G401 (cell line): ENCODE data around the gene PEAK1. TPM values are rescaled to one million over a fixed set of nuclear protein-coding genes. Genes with fewer than 3 reads are reported as not detected.
"Not testable (repeated sequence)": the region's sequence is repeated elsewhere in the genome, so short reads cannot be mapped to it uniquely, and the experiment has no call there.

Experiments
- DNase-seq: peaks from one replicate; pipeline ENCODE4 v3.0.0-alpha.2; 2015; ENCODE audit warnings: low spot score
- in situ Hi-C: cut with HindIII; loops from 2 replicates; pipeline ENCODE4 v1.10.0; 2016; ENCODE audit warnings: low sequenced_read_pairs, mixed read lengths
- total RNA-seq: library from RNA; depleted of rRNA; stranded (reverse); fragments of >200 nt; shearing (Covaris generic); gene quantifications from 2 replicates; pipeline ENCODE4 v1.2.3, GENCODE V29; 2014

Gene PEAK1
- total RNA-seq, 1 experiment from 2014 or later, result 14.3 TPM

DNA sequence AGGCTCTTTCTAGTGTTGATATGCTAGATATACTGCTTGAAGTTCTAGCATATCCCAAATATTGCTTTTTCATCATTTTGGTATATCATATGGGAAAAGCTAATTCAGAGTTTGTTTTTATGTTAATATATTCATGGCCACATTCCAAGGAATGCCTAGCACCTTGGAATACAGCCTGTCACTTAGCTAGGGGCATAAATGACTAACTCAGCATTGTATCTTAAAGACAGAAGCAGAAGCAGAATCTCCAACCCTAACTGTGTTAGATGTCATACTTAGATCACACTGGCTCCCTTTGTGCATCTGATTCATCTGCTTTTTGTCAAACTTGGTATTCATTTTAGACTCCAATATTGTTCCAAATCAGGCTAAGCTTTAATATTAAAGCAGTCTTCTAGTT is 218.2 kb downstream of the PEAK1 start:
- no peak for DNase-seq
- in situ Hi-C loops, result no loop called here

DNA sequence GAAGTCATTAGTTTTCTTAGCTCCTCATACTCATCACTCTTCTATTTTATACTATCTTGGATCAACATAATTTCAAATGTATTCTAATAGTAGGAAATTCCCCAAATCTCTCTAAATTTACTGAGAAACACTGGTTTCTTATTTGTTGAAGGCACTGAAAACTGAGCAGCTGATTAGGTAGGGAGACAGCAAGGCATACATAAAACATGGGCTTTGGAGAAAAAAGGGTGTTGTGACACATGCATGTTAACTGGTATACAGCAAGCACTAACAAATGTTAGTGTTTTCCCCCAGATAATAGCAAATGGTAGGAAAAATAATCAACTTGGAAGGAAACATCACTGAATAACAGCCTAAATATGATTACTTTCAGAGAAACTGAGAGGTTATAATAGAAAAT is 223.5 kb downstream of the PEAK1 start:
- no peak for DNase-seq
- in situ Hi-C loops, result no loop called here

DNA sequence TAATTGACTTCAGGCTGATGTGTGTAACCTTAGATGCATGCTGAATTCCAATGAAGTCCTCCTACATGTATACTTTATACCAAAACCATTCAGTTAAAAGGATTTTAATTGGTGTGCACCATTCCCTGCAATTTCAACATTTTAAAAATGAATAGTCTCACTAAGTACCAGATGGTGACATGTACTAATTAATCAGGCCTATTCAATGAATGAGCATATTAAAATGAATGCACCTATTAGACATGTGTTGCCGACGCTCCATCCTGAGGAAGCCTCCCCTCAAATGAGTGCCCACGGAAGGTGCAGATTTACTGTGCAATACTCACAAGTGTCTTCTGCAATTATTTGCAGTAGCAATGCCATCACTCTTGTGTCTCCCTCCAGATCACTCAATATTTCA is 224.3 kb downstream of the PEAK1 start:
- DNase-seq, result no peak
- in situ Hi-C loops, result no loop called here

DNA sequence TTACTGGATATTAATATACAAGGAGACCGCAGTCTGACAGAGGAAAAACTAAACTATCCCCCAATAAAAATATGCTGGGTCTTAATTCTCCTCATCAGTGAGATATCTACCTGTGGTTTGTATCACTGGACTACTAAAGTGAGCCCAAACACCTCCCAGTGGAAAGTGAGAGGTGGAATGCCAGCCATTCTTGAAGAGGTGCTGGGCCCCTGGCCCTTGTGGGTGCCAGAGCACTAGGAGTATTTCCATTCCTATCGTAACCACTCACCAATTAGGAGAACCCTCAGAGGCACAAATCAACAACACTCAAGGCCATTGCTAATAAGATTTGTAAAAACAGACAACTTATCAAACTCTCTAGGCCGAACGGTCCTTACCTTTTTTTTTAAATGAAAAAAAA is 227.5 kb downstream of the PEAK1 start:
- no peak for DNase-seq
- in situ Hi-C loops, result no loop called here

DNA sequence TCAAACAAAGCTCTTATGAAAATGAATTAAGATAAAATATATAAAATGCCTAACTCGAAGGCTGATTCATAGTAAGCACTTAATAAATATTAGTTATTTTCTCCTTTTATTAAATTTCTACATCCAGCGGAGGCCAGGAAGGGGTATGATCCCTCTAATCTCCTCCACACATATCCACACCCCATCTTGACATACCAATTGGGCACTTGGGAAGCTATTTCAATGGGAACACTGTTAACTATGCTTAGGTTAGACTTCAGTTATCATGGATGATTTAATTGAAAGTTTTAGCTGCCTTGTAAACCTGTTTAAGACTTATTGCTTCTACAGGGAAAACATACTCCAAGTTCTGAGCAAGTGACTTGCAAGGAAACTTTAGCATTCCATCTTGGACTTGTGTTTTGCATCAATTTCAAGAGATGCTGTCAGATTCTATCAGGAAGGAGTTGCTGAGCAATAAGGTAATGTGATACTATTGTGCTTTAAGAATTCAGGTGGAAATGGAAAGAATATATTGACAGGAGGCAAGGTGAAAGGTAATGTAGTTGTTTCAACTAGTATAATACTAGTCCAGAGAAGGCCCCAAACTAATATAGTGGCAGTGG is 228.6 kb downstream of the PEAK1 start:
- in situ Hi-C loops, result no loop called here
- no peak for DNase-seq

DNA sequence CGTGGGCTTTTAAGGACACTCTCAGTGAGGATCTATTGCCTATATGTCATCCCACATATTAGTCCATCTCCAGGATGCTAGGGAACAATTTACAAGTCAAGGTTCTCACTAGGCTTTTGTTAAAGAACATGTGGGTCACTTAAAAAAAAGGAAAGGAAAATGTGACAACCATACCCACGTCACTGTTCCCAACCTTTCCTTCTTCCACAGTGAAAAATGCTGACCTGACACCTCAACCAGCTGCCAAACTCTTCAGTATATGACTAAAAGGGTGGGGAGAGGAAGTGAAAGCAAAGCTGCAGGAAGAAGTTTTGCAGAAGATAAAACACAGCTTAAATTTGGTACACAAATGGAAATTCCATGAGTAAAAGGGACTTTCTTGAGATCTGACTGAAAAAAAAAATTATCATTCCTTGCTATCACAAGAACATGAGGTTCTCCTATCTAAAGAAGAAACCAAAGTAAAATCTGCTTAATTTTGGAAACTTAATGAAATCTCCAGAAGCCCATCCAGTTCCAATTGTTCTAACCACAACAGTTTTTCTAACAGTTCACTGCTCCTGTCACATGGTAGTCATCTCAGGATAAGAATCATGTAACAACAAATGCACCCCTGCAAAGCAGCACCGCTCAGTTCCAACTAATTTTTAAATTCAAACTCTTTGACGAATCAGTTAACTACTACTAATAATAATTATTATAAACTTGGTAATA is 232.0 kb downstream of the PEAK1 start:
- peak; percentile 6 for DNase-seq
- in situ Hi-C loops, result no loop called here

DNA sequence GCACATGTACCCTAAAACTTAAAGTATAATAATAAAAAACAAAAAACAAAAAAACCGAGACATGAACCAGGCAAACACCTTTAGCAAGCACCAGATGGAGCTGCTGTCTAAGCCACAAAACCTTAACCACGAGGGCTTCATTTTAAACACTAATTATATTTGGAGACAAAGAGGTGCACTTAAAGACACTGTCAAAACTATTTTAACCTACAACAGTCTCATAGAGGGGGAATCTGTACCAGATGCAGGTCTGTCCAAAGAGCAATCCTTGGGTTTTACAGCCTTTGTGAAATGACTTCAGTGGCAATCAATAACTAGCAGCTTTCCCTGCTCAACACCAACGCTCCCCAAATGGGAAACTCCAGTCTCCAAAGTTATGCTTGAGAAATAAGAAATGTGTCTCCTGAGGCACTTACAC is 233.3 kb downstream of the PEAK1 start:
- peak; percentile 31 for DNase-seq
- in situ Hi-C loops, result no loop called here

DNA sequence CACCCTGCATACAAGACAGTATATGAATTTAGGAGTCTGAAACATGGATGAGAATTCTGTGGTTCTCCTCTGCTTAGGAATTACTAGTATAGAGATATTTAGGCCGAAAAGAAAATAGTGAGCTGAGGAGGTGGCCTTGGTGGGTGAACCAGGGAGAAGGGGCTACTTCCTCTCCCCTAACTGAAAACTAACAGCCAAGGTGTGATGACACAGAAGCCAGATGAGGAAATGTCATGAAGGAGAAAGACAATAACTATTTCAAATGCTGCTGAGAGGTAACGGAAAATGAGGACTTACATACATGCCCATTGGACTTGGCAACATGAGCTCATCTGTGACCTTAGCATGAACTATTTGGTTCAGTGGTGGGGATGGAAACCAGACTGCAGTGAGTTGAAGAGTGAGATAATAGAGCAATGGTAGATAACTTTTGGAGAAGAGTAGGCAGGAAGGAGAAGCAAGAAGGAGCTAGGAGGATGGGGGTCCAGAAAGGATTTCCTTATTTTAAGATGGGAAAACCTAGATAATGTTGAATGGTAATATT is 234.6 kb downstream of the PEAK1 start:
- in situ Hi-C loops, result no loop called here
- no peak for DNase-seq

DNA sequence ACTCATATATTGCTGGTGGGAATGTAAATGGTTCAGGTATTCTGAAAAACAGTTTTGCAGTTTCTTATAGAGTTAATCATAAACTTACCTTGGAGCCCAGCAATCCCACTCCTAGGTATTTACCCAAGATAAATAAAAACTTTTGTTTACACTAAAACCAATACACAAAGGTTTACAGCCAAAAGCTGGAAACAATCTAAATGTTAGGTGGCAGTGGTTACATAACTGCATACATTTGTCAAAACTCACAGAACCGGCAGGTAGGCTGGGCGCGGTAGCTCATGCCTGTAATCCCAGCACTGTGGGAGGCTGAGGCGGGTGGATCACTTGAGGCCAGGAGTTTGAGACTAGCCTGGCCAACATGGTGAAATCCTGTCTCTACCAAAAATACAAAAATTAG is 235.6 kb downstream of the PEAK1 start:
- in situ Hi-C loops, DNase-seq: not testable (repeated sequence)

DNA sequence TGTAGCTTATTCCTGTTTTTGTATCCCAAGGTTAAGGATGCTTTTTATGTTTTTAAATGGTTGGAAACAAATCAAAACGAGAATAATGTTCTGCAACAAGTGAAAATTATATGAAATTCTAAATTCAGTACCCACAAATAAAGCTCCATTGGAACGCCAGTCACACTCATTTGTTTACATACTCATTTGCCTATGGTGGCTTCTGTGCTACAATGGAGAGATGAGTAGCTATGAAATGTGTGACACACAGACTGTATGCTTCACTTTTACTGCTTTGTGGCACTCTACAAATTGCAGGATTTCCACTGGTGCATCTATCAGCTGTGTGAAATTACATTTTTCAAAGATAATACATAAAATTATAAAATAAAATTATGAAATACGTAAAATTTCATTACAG is 236.8 kb downstream of the PEAK1 start:
- in situ Hi-C loops, result no loop called here
- no peak for DNase-seq

DNA sequence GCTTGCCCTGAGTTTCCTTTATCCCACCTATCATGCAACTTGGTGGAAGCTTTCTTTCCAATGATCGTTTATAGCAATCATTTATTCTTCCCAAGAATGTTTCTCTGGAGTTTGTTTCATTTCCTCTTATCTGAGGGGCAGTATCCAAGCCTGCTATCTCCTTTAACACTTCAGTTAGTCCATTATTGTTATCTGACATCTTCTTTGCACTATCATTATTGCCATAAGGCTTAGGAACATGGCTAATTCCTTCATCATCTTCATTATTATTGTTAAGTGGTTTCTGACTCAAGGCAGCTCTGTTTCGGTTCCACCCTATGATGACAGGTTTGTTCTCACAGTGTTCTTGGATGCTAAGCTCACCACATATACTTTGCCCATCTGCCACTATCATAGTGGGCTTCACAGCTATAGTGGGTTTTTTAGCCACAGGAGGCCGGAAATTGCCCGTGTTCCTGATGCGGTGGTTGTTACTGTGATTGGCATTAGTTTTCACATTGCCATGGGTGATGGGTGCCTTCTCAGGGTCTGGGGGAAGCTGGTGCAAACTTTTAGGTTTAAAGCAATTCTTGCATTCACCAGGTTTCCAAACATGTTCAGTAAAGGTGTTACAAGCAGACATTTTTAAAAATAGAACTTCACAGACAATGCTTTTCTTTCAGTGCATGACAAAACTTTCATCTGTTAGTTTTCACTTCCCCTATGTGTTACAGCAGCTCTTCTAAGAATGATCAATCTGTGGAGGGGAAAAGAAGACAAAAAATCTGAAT is 238.4 kb downstream of the PEAK1 start:
- no peak for DNase-seq
- in situ Hi-C loops, result no loop called here

DNA sequence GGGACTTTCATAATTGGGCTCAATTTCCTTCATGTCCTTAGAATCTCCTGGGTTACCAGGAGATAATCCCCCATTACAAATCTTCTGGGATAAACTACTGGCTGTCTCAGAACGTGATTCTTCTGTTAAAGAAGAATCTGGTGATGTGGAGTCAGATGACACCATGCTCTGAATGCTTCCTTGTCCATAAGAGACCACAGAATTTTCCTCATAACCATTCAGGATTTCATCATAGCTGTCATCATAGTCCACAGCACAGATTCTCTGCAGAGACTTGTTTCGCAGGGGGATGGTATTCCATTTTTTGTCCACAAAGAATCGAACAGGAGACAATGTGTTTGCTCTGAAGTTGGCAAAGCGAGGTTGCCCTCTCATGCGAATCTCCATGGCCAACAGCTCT is 239.1 kb downstream of the PEAK1 start:
- DNase-seq, result no peak
- in situ Hi-C loops, result no loop called here

DNA sequence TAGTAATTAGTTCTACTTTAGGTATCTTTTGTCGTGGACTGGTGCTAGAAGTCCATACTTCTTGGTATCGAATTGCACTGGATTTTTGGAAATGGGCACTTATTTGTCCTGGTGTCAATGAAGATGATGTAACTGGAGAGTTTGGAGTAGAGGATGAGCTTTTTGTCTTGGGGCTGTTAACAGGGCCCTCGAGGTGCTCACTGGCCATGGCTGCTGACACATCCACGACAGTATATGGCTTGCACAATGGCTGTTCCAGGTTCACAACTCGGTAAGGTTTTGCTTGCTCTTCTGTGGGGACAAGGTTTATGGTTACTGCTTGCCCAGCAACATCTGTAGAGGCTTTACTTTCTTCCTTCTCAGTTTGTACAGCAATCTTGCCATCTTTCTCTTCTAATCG is 239.6 kb downstream of the PEAK1 start:
- in situ Hi-C loops, result no loop called here
- no peak for DNase-seq

DNA sequence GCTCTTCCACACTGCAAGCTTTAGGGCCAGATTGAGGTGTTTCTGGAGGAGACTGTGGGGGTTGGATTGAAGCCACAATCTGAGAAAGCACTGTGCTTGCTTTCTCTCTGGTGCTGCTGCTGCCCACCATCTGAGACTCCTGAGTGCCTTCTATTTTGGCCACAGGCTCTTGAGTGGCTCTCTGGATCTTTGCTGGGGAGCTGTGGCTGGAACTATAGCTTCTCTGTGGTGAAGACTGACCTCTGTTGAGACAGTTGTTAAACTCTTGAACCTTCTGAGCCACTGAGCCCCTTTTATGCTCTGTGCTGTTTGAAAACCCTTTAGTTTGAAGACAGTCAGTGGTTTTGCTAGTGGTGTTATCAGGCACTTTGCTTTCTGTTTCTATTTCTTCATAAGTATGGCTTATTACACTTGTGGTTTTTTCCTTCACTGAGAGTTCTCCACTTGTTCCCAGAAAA is 240.3 kb downstream of the PEAK1 start:
- DNase-seq, result no peak
- in situ Hi-C loops, result no loop called here

DNA sequence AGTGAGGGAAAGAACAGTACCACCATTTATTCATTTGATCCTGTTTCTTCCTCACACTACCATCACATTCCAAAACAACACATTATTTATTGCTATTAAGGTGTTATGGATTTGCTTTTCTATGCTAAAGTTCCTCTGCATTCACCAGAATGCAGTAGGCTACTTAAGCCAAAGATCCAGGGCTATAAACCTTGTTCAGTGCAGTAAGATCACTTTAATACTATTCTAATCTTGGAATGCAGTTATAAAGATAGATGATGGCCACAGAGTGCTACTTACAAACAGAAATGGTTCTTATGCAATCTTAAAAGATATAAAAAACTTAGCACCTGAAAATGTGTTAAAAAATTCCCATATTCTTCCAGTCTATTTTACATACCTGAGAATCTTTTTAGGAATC is 241.5 kb downstream of the PEAK1 start:
- DNase-seq, result no peak
- in situ Hi-C loops, result no loop called here

DNA sequence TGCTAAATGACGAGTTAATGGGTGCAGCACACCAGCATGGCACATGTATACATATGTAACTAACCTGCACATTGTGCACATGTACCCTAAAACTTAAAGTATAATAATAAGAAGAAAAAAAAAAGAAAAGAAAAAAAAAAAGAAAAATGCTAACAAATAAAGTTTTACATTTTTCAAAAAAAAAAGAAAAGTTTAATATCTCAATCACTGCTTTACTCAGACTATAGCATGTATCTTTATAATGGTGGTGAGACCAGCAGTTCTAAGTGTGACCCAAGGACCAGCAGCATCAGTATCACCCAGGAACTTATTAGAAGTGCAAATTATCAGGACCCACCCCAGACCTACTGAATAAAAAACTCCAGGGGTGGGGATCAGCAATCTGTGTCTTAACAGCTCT is 243.8 kb downstream of the PEAK1 start:
- in situ Hi-C loops, DNase-seq: not testable (repeated sequence)

DNA sequence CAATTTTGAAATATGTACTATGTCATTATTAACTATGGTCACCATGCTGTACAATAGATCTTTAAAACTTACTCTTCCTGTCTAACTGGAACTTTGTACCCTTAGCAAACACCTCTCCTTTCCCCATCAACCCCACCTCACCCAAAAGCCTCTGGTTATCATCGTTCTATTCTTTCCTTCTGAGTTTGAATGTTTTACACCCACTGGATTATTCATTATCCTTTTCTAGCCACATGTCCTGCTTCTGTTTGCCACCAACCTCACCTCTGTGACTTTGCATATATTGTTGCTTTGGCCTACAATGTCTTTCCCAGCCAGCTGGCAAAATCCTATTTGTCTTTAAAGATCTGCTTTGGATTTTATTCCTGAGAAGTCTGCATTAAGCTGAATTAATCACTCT is 246.4 kb downstream of the PEAK1 start:
- in situ Hi-C loops, result no loop called here
- no peak for DNase-seq

DNA sequence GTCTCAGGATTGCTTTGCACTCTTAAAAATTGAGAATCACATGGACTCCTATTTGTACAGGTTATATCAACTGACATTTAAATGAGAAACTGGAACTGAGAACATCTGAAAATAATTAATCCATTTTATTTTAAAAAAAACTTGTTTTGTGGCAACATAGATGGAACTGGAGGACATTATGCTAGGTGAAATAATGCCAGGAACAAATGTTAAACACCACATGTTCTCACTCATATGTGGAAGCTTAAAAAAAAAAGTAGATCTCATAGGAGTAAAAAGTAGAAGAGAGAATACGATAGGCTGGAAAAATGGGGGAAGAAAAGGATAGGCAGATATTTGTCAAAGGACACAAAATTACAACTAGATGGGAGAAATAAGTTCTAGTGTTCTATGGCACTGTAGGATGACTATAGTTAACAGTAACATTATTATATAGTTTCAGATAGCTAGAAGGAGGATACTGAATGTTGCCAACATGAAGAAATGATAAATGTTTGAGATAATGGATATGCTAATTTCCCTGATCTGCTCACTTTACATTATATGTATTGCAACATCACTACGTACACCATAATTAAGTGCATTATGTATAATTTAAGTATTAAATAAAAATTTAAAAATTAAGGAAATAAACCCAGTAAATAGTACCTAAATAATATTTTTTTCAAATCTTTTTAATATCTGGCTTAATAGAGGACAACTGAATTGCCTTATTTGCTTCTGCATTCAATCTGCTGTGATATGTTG is 248.5 kb downstream of the PEAK1 start:
- no peak for DNase-seq
- in situ Hi-C loops, result no loop called here

DNA sequence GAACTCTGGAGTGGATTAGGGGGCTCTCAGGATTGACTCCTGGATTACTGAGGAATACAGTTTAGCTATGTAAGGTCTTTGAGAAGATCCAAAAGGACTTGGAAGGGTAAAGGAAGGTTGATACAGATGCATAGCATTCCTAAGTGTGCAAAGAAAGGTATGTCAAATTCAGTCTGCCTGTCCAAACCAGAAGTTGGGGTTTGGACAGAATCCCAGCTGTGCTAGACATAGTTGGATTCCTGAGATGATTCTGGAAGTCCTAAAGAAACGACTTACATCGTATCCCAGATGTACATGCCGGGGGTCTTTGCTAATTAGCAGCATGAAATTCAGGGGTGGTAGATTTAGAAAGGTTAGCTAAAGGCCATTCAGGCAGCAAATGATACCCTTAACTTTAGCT is 251.3 kb downstream of the PEAK1 start:
- no peak for DNase-seq
- in situ Hi-C loops, result no loop called here
